MM.1S (cell line): Measurements from ENCODE around the gene C12orf60.

ENCODE experiments used
- DNase-seq: peaks from one replicate; pipeline ENCODE4 v3.0.0-alpha.2; 2015
- H2AFZ ChIP-seq: fragments of 300-600 bp; sonication (generic); 2 replicates; pipeline ENCODE4 v1.6.0; 2016; ENCODE audit warnings: antibody characterized with exemption, low read length
- H3F3A ChIP-seq: fragments of 300-600 bp; sonication (generic); 2 replicates; pipeline ENCODE4 v1.6.1; 2016; ENCODE audit warnings: mild to moderate bottlenecking, antibody characterized with exemption, low read length, moderate library complexity, mixed read lengths; ENCODE audit not compliant: insufficient read depth
- H3K27ac ChIP-seq: fragments of 300-600 bp; sonication (generic); 2 replicates; pipeline ENCODE4 v1.5.1; 2016; ENCODE audit warnings: mild to moderate bottlenecking, low read length
- H3K27me3 ChIP-seq: fragments of 300-600 bp; sonication (generic); replicated peaks from 2 replicates; pipeline ENCODE4 v1.6.0; 2016; ENCODE audit warnings: low read length; ENCODE audit not compliant: insufficient read depth
- H3K36me3 ChIP-seq: fragments of 300-600 bp; sonication (generic); replicated peaks from 2 replicates; pipeline ENCODE4 v1.6.1; 2016; ENCODE audit warnings: mild to moderate bottlenecking, low read length, mixed read lengths; ENCODE audit not compliant: insufficient read depth
- H3K4me1 ChIP-seq: fragments of 300-600 bp; sonication (generic); 2 replicates; pipeline ENCODE4 v1.6.1; 2016; ENCODE audit warnings: low read length, mixed read lengths
- H3K4me2 ChIP-seq: fragments of 300-600 bp; sonication (generic); 2 replicates; pipeline ENCODE4 v1.6.0; 2016; ENCODE audit warnings: low read depth, low read length
- H3K4me3 ChIP-seq: fragments of 300-600 bp; sonication (generic); 2 replicates; pipeline ENCODE4 v1.5.1; 2016; ENCODE audit warnings: low read length, mixed read lengths
- H3K79me2 ChIP-seq: fragments of 300-600 bp; sonication (generic); 2 replicates; pipeline ENCODE4 v1.6.1; 2016; ENCODE audit warnings: mixed run types, low read length, mixed read lengths
- H3K9ac ChIP-seq: fragments of 300-600 bp; sonication (generic); 2 replicates; pipeline ENCODE4 v1.6.1; 2016; ENCODE audit warnings: low read length, mixed read lengths
- H3K9me2 ChIP-seq: fragments of 300-600 bp; sonication (generic); replicated peaks from 2 replicates; pipeline ENCODE4 v1.6.1; 2016; ENCODE audit warnings: mild to moderate bottlenecking, low read length, mixed read lengths; ENCODE audit not compliant: insufficient read depth
- H3K9me3 ChIP-seq: fragments of 300-600 bp; sonication (generic); replicated peaks from 2 replicates; pipeline ENCODE4 v1.6.1; 2016; ENCODE audit warnings: mild to moderate bottlenecking, low read length, mixed read lengths; ENCODE audit not compliant: insufficient read depth
- H4K20me1 ChIP-seq: fragments of 300-600 bp; sonication (generic); 2 replicates; pipeline ENCODE4 v1.6.1; 2016; ENCODE audit warnings: mild to moderate bottlenecking, low read length, moderate library complexity, mixed read lengths; ENCODE audit not compliant: insufficient read depth
- EZH2 ChIP-seq: fragments of 300-600 bp; sonication (generic); optimal IDR thresholded peaks from 2 replicates; pipeline ENCODE3; 2017; ENCODE audit warnings: low read depth, mild to moderate bottlenecking, antibody characterized with exemption, low read length, mixed read lengths
- EZH2phosphoT487 ChIP-seq: fragments of 300-600 bp; sonication (generic); IDR thresholded peaks from 2 replicates; pipeline ENCODE4 v1.6.1; 2018; ENCODE audit warnings: antibody characterized with exemption, low read length
- TF ChIP-seq, protein P1 (sequence below): fragments of 300-600 bp; sonication (generic); IDR thresholded peaks from 2 replicates; pipeline ENCODE4 v1.5.1; 2016; ENCODE audit warnings: antibody characterized with exemption, low read length, mixed read lengths

Gene C12orf60

DNA sequence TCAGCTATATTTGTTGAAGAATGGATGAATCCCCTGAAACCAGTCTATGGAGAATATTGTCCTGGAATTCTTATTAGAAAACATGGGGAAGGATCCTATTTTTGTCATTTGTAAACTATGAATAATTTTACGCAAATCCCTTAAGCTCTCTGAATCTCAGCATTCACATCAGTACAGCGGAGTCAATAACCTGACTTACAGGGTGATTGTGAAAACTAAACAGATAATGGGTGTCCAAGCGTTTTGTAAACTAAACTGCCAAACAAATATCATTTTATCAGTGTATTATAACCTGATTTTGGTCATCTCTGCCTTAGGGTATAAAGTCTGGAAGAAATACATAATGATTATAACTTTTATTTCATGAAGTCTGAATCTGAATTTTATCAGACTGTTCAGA, 29.9 kb downstream of the C12orf60 start:
- Histone ChIP-seq H3K4me2 (no peak overlapping the region), H2AFZ (no peak overlapping the region), H3F3A (no peaks in the 10 kb centered on the region), H3K79me2 (no peaks in the 10 kb centered on the region), H3K9me3 (no peaks in the 10 kb centered on the region), H3K27ac (no peak overlapping the region), H3K4me3 (no peak overlapping the region), H3K9ac (no peak overlapping the region), H3K36me3 (no peaks in the 10 kb centered on the region), H3K27me3 (no peaks in the 10 kb centered on the region), H3K4me1 (no peaks in the 10 kb centered on the region), H4K20me1 (no peaks in the 10 kb centered on the region), H3K9me2 (no peaks in the 10 kb centered on the region)
- no peak for TF ChIP-seq EZH2phosphoT487
- TF ChIP-seq EZH2, result no peak
- TF ChIP-seq, protein P1, sequence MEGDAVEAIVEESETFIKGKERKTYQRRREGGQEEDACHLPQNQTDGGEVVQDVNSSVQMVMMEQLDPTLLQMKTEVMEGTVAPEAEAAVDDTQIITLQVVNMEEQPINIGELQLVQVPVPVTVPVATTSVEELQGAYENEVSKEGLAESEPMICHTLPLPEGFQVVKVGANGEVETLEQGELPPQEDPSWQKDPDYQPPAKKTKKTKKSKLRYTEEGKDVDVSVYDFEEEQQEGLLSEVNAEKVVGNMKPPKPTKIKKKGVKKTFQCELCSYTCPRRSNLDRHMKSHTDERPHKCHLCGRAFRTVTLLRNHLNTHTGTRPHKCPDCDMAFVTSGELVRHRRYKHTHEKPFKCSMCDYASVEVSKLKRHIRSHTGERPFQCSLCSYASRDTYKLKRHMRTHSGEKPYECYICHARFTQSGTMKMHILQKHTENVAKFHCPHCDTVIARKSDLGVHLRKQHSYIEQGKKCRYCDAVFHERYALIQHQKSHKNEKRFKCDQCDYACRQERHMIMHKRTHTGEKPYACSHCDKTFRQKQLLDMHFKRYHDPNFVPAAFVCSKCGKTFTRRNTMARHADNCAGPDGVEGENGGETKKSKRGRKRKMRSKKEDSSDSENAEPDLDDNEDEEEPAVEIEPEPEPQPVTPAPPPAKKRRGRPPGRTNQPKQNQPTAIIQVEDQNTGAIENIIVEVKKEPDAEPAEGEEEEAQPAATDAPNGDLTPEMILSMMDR, result no peak
- DNase-seq, result no peak

DNA sequence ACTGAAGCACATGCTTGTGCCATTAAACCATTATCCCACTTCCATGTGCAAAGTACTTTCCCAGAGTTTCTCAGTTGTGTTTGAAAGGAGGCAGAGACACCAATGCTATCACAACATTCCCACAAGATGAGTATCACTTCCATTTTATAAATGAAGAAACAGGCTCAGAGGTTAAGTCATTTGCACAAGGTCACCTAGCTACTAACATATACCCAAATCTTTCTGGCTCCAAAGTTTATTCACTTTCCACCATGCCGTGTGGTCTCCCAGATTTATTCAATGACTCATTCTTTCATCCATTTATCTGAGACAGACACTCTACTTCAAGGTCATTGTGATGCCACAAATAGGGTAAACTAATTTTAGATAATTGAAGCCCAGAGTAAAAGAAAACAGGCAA, 30.5 kb downstream of the C12orf60 start:
- Histone ChIP-seq H3K27ac (no peak overlapping the region), H3K9me3 (no peaks in the 10 kb centered on the region), H3F3A (no peaks in the 10 kb centered on the region), H3K79me2 (no peaks in the 10 kb centered on the region), H3K9ac (no peak overlapping the region), H3K4me3 (no peak overlapping the region), H3K9me2 (no peaks in the 10 kb centered on the region), H4K20me1 (no peaks in the 10 kb centered on the region), H2AFZ (no peak overlapping the region), H3K4me2 (no peak overlapping the region), H3K4me1 (no peaks in the 10 kb centered on the region), H3K27me3 (no peaks in the 10 kb centered on the region), H3K36me3 (no peaks in the 10 kb centered on the region)
- DNase-seq, result no peak
- TF ChIP-seq EZH2, result no peak
- TF ChIP-seq EZH2phosphoT487, result no peak
- TF ChIP-seq, protein P1, result no peak

DNA sequence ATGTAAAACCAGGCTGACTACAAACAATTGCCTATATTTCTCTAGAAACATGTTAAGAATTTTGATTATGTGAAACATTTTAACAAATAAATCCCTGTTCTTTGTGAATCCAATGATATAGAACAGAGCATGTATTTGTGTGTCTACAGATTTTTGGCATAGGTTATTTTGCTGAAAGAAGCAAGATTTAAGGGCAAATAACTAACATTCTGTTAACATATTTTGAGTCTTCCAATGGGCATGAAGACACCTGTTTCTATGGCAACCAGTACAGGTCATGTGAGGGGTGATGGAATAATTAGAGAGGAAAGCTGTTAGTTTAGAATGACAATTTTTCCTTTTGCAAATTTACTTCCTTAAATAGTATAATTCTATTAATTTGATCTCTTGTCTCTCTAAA, 31.0 kb downstream of the C12orf60 start:
- H3K27me3 ChIP-seq, result no peaks in the 10 kb centered on the region

More for the DNA sequence above, 31.0 kb downstream of the C12orf60 start:
- Histone ChIP-seq H3K79me2 (no peaks in the 10 kb centered on the region), H4K20me1 (no peaks in the 10 kb centered on the region), H3K9me2 (no peaks in the 10 kb centered on the region), H3K9me3 (no peaks in the 10 kb centered on the region), H3K9ac (no peak overlapping the region), H2AFZ (no peak overlapping the region), H3K36me3 (no peaks in the 10 kb centered on the region), H3K4me1 (no peaks in the 10 kb centered on the region), H3K27ac (no peak overlapping the region), H3K4me3 (no peak overlapping the region), H3K4me2 (no peak overlapping the region), H3F3A (no peaks in the 10 kb centered on the region)
- no peak for DNase-seq
- TF ChIP-seq, protein P1, result no peak
- TF ChIP-seq EZH2phosphoT487 (no peak), EZH2 (no peak)
